A673 (cell line): Measurements from ENCODE around the gene PSG2.
A peak's percentile ranks its signal among the peaks of the same experiment; 100 is the strongest.
"Not testable (repeated sequence)": the region's sequence is repeated elsewhere in the genome, so short reads cannot be mapped to it uniquely, and the experiment has no call there.

Experiments
- EZH2 ChIP-seq: fragments of 200-600 bp; sonication (generic); IDR thresholded peaks from 2 replicates; pipeline ENCODE4 v1.6.1; 2017; ENCODE audit warnings: borderline replicate concordance, low read depth, mild to moderate bottlenecking, mixed read lengths, antibody characterized with exemption, low read length; ENCODE audit not compliant: poor library complexity, severe bottlenecking
- TF ChIP-seq, protein P1 (sequence below): fragments of 300-800, 200-600 bp; sonication (generic); conservative IDR thresholded peaks from 2 replicates; pipeline ENCODE4 v1.5.1; 2017; ENCODE audit warnings: low read depth, mild to moderate bottlenecking, antibody characterized with exemption, low read length, moderate library complexity, mixed read lengths

DNA sequence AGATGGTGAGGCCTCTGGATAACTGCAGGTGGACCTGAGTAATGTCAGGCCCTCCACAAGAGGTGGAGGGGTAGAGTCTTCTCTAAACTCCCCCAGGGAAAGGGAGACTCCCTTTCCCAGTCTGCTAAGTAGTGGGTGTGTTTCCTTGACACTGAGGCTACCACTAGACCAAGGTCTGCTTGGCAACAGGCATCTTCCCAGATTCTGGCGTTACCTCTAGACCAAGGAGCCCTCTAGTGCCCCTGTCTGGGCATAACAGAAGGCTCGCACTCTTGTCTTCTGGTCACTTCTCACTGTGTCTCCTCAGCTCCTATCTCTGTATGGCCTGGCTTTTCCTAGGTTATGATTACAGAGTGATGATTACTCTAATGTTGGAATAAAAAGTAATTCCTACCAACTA, 50.9 kb downstream of the PSG2 start:
- TF ChIP-seq, protein P1, sequence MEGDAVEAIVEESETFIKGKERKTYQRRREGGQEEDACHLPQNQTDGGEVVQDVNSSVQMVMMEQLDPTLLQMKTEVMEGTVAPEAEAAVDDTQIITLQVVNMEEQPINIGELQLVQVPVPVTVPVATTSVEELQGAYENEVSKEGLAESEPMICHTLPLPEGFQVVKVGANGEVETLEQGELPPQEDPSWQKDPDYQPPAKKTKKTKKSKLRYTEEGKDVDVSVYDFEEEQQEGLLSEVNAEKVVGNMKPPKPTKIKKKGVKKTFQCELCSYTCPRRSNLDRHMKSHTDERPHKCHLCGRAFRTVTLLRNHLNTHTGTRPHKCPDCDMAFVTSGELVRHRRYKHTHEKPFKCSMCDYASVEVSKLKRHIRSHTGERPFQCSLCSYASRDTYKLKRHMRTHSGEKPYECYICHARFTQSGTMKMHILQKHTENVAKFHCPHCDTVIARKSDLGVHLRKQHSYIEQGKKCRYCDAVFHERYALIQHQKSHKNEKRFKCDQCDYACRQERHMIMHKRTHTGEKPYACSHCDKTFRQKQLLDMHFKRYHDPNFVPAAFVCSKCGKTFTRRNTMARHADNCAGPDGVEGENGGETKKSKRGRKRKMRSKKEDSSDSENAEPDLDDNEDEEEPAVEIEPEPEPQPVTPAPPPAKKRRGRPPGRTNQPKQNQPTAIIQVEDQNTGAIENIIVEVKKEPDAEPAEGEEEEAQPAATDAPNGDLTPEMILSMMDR = 0 out of 2 replicates have a peak, but pooled peaks have one; percentile 11
- TF ChIP-seq EZH2 = not testable (repeated sequence)
